Colonic mucosa (tissue), 4 donors: ENCODE data around the gene NUAK1. TPM values are rescaled to one million over a fixed set of nuclear protein-coding genes. Genes with fewer than 3 reads are reported as not detected.

ENCODE experiments used
- DNase-seq: peaks from one replicate; pipeline ENCODE4 v3.0.0-alpha.2; 2020
- H3K27ac ChIP-seq: fragments of 200-600 bp; one replicate; pipeline ENCODE4 v1.8.0; 2021
- H3K27me3 ChIP-seq: fragments of 200-600 bp; one replicate; pipeline ENCODE4 v1.8.0; 2021
- H3K36me3 ChIP-seq: fragments of 200-600 bp; one replicate; pipeline ENCODE4 v1.8.0; 2021
- H3K4me1 ChIP-seq: fragments of 200-600 bp; one replicate; pipeline ENCODE4 v1.8.0; 2021; ENCODE audit warnings: mild to moderate bottlenecking
- H3K4me3 ChIP-seq: fragments of 200-600 bp; one replicate; pipeline ENCODE4 v1.8.0; 2021
- H3K9ac ChIP-seq, 2 donors: one replicate each; pipeline ENCODE4 v1.7.0; 2013; ENCODE audit warnings: control low read depth in 2 of 2, low read depth in 2 of 2, low read length in 2 of 2
- H3K9me3 ChIP-seq: fragments of 200-600 bp; one replicate; pipeline ENCODE4 v1.8.0; 2021
- CTCF ChIP-seq: fragments of 200-600 bp; IDR thresholded peaks from one replicate; pipeline ENCODE4 v1.8.0; 2022; ENCODE audit warnings: antibody characterized with exemption, mild to moderate bottlenecking
- intact Hi-C: fragments of 100-400 bp; cut with DNase I; formaldehyde crosslinking; loops from one replicate; pipeline ENCODE4 v1.14.1; 2022
- total RNA-seq, 2 donors: library from RNA; stranded (reverse); fragmentation: NEBNext Ultra II Directional in 1 of 2; extraction: Animal tissue kit (Norgen Biotek cat#: 25700) in 1 of 2; gene quantifications; one replicate each; pipeline ENCODE4 v1.2.1, GENCODE V29; 2021
- donor health status: healthy.
- donor health status: DM: no; HTN: no; CAD: no.
- donor health status: DM: no; HTN: no; CAD: no.

The NUAK1 gene
- total RNA-seq, 2 donors from 2014 or later = 2.2 to 3.7 TPM

GRCh38 chr12:106040521-106040920, 98.2 kb downstream of the NUAK1 start:
- no peak overlapping the region for H3K9ac ChIP-seq
- H3K9me3 ChIP-seq = no peaks in the 10 kb centered on the region
- TF ChIP-seq CTCF = no peak
- no peak for DNase-seq
- intact Hi-C loops = no loop called here
- no peaks in the 10 kb centered on the region for H3K36me3 ChIP-seq
- H3K4me1 ChIP-seq = no peaks in the 10 kb centered on the region
- H3K27ac ChIP-seq = no peak overlapping the region
- no peak overlapping the region for H3K4me3 ChIP-seq
- H3K27me3 ChIP-seq = no peaks in the 10 kb centered on the region

- H3K4me1 ChIP-seq = no peaks in the 10 kb centered on the region
- no peak overlapping the region for H3K27ac ChIP-seq
- no peak overlapping the region for H3K4me3 ChIP-seq
- intact Hi-C loops = no loop called here
- H3K36me3 ChIP-seq = no peaks in the 10 kb centered on the region
- DNase-seq = no peak
- no peak overlapping the region for H3K9ac ChIP-seq
- H3K27me3 ChIP-seq = no peaks in the 10 kb centered on the region
- no peaks in the 10 kb centered on the region for H3K9me3 ChIP-seq
- no peak for TF ChIP-seq CTCF
These were observed 98.9 kb downstream of the NUAK1 start for GRCh38 chr12:106039646-106040404.

- Histone ChIP-seq H3K4me3 (no peak overlapping the region), H3K9me3 (no peaks in the 10 kb centered on the region), H3K27me3 (no peaks in the 10 kb centered on the region), H3K36me3 (no peaks in the 10 kb centered on the region), H3K9ac (no peak overlapping the region), H3K27ac (no peak overlapping the region), H3K4me1 (no peaks in the 10 kb centered on the region)
- no peak for DNase-seq
- intact Hi-C loops = no loop called here
- TF ChIP-seq CTCF = no peak
These were observed 99.5 kb downstream of the NUAK1 start for GRCh38 chr12:106039242-106039641.

- H3K36me3 ChIP-seq = no peaks in the 10 kb centered on the region
- intact Hi-C loops = no loop called here
- no peak for DNase-seq
- no peaks in the 10 kb centered on the region for H3K9me3 ChIP-seq
- H3K27ac ChIP-seq = no peak overlapping the region
- H3K9ac ChIP-seq = no peak overlapping the region
- H3K27me3 ChIP-seq = no peaks in the 10 kb centered on the region
- H3K4me1 ChIP-seq = no peaks in the 10 kb centered on the region
- TF ChIP-seq CTCF = no peak
- no peak overlapping the region for H3K4me3 ChIP-seq
These were observed 101.0 kb downstream of the NUAK1 start for GRCh38 chr12:106037524-106038298.

- Histone ChIP-seq H3K9me3 (no peaks in the 10 kb centered on the region), H3K27ac (no peak overlapping the region), H3K36me3 (no peaks in the 10 kb centered on the region), H3K27me3 (no peaks in the 10 kb centered on the region), H3K4me3 (no peak overlapping the region), H3K4me1 (no peaks in the 10 kb centered on the region), H3K9ac (no peak overlapping the region)
- no peak for TF ChIP-seq CTCF
- DNase-seq = no peak
- intact Hi-C loops = no loop called here
These were observed 103.3 kb downstream of the NUAK1 start for GRCh38 chr12:106035421-106035820.
